ENCODE data around the gene WNK4. TPM values are rescaled to one million over a fixed set of nuclear protein-coding genes. Genes with fewer than 3 reads are reported as not detected.

Gene WNK4
- total and polyA plus RNA-seq, 9 of the 15 experiments (the other 6 are each of a cell fraction or from before 2014, with no cell fraction given), result 0.32 to 25.8 (median 4.5) TPM

- H3K27me3 ChIP-seq (ENCODE audit: control insufficient read depth in 2 of 2, insufficient read depth in 2 of 2, low read length in 2 of 2), result no peaks in the 10 kb centered on the region
- no peaks in the 10 kb centered on the region for H3K9me1 ChIP-seq (ENCODE audit: control insufficient read depth, insufficient read depth, low read length)
- POLR2A ChIA-PET, result interaction anchor here (1.0 to 2.0 kb wide), 6 partner anchors 8 to 166 kb away, joined by 3 to 18 read pairs (median 8); partner anchors contain the start of genes BECN1 and RPL27
- TSS peak; percentile 84 for BruUV-seq (replicated peaks)
- peak overlapping the region; percentile 98 for H3K4me2 ChIP-seq (ENCODE audit: insufficient read depth, low read length)
- 0 out of 2 replicates have a peak, but pooled peaks cover 5% of the 10 kb centered on the region for H4K20me1 ChIP-seq (replicated peaks; ENCODE audit: control insufficient read depth, insufficient read depth, low read length)
- peak overlapping the region; percentile 95 for H3K27ac ChIP-seq (ENCODE audit: extremely low read depth, low read depth, low read length)
- FAIRE-seq (no peak), DNase-seq (ENCODE audit: extremely low read depth in 1 of 4, low spot score in 3 of 4) (peak in 3 of 4 experiments; percentile 13 to 34 (median 33)), ATAC-seq (peak; percentile 62)
- 26% methylated on average over 9 of the region's 9 CpGs for WGBS (ENCODE audit: insufficient coverage, low coverage, missing lambda C conversion rate)
- H3K4me3 ChIP-seq, result peak overlapping the region; percentile 90
- H3K36me3 ChIP-seq (ENCODE audit: control insufficient read depth, insufficient read depth, low read length), result peaks cover 31% of the 10 kb centered on the region
- H3K79me2 ChIP-seq (ENCODE audit: control insufficient read depth, insufficient read depth, low read length), result peaks cover 43% of the 10 kb centered on the region
- H3K4me1 ChIP-seq (replicated peaks in 1 of 2; ENCODE audit: control insufficient read depth in 2 of 2, insufficient read depth in 2 of 2, low read length in 2 of 2), result peaks cover 3 to 14% of the 10 kb centered on the region in 2 experiments; a peak in 4 of 5 replicates
- peak overlapping the region; percentile 98 to 99 for H3K9ac ChIP-seq (ENCODE audit: insufficient read depth in 1 of 2, low read depth in 2 of 2, low read length in 2 of 2)
- in situ Hi-C loops (cut with MboI), result no loop called here
- no peaks in the 10 kb centered on the region for H3K9me3 ChIP-seq (replicated peaks; ENCODE audit: control insufficient read depth, insufficient read depth, low read depth, low read length)
- intact Hi-C loops (cut with micrococcal nuclease), result no loop called here
- CTCF ChIA-PET (ENCODE audit: low intra/inter-chr PET ratio), result no interaction called here
- H2AFZ ChIP-seq (ENCODE audit: low read depth, low read length), result peak overlapping the region; percentile 100
- no peak for TF ChIP-seq ZNF184 (CRISPR knock-in tag; IDR thresholded peaks at IDR 0.05)
- TF ChIP-seq ZBTB5 (IDR thresholded peaks at IDR 0.05), result no peak
- no peak for TF ChIP-seq HNRNPK (IDR thresholded peaks at IDR 0.05; ENCODE audit: low read depth, low read length, poor library complexity, severe bottlenecking)
- TF ChIP-seq RUNX1 (IDR thresholded peaks at IDR 0.05; ENCODE audit: low read depth), result no peak
- no peak for TF ChIP-seq IRF2 (CRISPR knock-in tag; IDR thresholded peaks at IDR 0.05)
- peak in 1 of 2 experiments; percentile 24; a peak in 1 of 4 replicates for TF ChIP-seq SRF (CRISPR knock-in tag; IDR thresholded peaks at IDR 0.05)
- 0 out of 4 replicates have a peak, but pooled peaks of 1 of the 2 experiments have one; percentile 25 for TF ChIP-seq UBTF (IDR thresholded peaks at IDR 0.05; ENCODE audit: borderline replicate concordance in 1 of 2, low read depth in 2 of 2, low read length in 2 of 2)
- no peak for TF ChIP-seq ZNF740 (CRISPR knock-in tag; IDR thresholded peaks at IDR 0.05)
- TF ChIP-seq ZNF740 (tag; IDR thresholded peaks at IDR 0.05), result no peak
- no peak for TF ChIP-seq KAT7 (CRISPR knock-in tag; IDR thresholded peaks at IDR 0.05; ENCODE audit: borderline replicate concordance)
Observed at GRCh38 chr17:42832213-42832933, 52.0 kb downstream of the WNK4 start.

All from K562 (cell line).